Panc1 (cell line): Measurements from ENCODE around the gene DCAF8L2.

Source experiments
- CTCF ChIP-seq: fragments of 450-650 bp; IDR thresholded peaks from 2 replicates; pipeline ENCODE4 v1.5.1; 2017; ENCODE audit warnings: mild to moderate bottlenecking
- POLR2AphosphoS5 ChIP-seq: IDR thresholded peaks from 2 replicates; pipeline ENCODE4 v1.6.1; 2012; ENCODE audit warnings: mild to moderate bottlenecking, low read depth, low read length, moderate library complexity

- no peak for TF ChIP-seq POLR2AphosphoS5
- peak; percentile 46; the same call in 1 of the 2 replicates for TF ChIP-seq CTCF
Measured at GRCh38 chrX:27619975-27620374, 29.8 kb downstream of the DCAF8L2 start.
